Occipital lobe (tissue), 2 donors: ENCODE data around the gene ASIC2. TPM values are rescaled to one million over a fixed set of nuclear protein-coding genes. Genes with fewer than 3 reads are reported as not detected.

Experiments
- DNase-seq: peaks from one replicate; lab custom pipeline; 2025; lab: John Stamatoyannopoulos, UW
- total RNA-seq: library from RNA; depleted of rRNA; stranded (reverse); fragments of >200 nt; gene quantifications from one replicate; pipeline ENCODE4 v1.2.3, GENCODE V29; 2014

The ASIC2 gene
- total RNA-seq, result 13.1 TPM

GRCh38 chr17:33292981-33293867 lies at the start of gene ASIC2:
ASIC2 (minus strand) TSS chr17:33293295.
- peak; percentile 62 for DNase-seq

- DNase-seq, result no peak
These were observed 48.9 kb upstream of the ASIC2 start for GRCh38 chr17:33342025-33342424.

DNA sequence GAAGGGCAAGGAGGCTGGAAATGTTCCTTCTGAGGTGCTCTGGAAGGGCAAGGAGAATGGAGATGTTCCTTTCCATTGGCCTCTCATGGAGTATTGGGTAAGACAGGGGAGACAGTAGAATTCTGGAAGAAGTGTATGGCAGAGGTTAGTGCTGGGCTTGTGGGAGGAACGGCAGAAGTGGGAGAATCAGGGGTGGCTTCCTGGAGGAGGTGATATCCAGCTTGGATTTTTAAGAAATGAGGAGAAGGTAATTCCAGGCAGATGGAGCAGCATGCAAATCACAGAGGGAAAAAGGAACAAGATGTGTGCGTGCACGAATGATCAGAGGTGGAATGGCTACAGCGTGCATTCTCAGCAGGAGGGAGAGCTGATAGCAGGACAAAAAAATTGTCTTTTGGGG lies 45.1 kb upstream of the ASIC2 start:
- DNase-seq, result no peak

DNA sequence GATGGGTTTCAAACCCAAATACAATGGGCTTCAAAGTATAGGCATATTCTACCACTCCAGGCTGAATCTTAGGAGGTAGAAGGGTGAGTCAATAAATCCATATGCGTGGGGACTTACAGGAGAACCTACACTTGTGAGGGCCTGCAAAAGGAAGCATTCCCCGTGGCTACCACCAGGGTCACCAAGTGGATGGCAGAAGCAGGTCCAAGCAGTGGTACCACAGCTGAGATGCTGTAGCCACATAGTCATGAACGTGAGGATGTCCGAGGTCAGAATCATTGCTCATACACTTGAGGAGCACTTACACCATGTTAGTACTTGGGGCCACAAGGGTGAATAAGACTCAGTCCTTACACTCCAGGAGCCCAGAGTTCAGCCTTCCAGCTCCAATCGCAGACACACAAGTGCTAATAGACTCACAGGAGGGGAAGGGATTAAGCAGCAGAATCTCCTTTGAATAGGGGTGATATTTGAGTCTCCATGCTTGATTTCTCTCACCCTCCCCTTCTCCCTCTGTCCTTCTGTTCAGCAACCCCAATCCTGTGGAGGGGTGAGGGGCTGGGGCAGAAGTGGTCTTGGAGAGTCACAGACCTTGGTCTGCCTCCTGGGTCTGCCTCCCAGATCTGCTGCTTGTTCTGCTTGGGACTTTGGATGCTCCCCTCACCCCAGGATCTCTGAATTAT lies 42.5 kb upstream of the ASIC2 start:
- DNase-seq, result no peak

GRCh38 chr17:33334703-33335102 lies 41.6 kb upstream of the ASIC2 start:
- no peak for DNase-seq

GRCh38 chr17:33330877-33331276 lies 37.8 kb upstream of the ASIC2 start:
- DNase-seq, result no peak

- no peak for DNase-seq
These were observed 35.0 kb upstream of the ASIC2 start for GRCh38 chr17:33328129-33328528.

- DNase-seq, result no peak
These were observed 31.6 kb upstream of the ASIC2 start for GRCh38 chr17:33324736-33325135.

GRCh38 chr17:33322063-33322462 lies 29.0 kb upstream of the ASIC2 start:
- peak; percentile 23 for DNase-seq

- DNase-seq, result no peak
These were observed 25.1 kb upstream of the ASIC2 start for GRCh38 chr17:33318241-33318640.

GRCh38 chr17:33316746-33317145 lies 23.7 kb upstream of the ASIC2 start:
- DNase-seq, result no peak

GRCh38 chr17:33310296-33310695 lies 17.2 kb upstream of the ASIC2 start:
- DNase-seq, result no peak

- DNase-seq, result no peak
These were observed 10.2 kb upstream of the ASIC2 start for GRCh38 chr17:33303254-33303653.

DNA sequence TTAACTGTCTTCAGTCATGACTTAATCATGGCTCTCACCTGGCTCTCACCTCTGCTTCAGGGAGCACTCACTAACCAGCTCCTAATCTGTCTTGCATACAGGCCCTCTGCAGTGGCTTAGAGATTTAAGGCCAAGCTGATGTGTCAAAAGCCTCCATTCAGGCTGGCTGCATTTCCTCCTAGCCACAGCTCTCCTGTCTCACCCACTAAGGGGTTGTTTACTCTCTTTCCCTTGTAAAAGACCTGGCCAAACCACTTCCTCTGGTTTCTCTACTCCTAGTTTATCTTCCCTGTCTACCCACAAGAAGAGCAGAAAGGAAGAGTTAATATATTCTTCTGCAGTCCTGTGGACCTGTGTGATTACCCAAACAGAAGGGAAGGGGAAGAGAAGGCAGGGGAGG lies 9.3 kb upstream of the ASIC2 start:
- no peak for DNase-seq

GRCh38 chr17:33300241-33300640 lies 7.1 kb upstream of the ASIC2 start:
- DNase-seq, result no peak

- no peak for DNase-seq
These were observed 6.0 kb upstream of the ASIC2 start for GRCh38 chr17:33299115-33299514.

- DNase-seq, result no peak
These were observed 4.5 kb upstream of the ASIC2 start for GRCh38 chr17:33297643-33298042.

GRCh38 chr17:33294994-33295393 lies 1.9 kb upstream of the ASIC2 start:
- DNase-seq, result no peak

GRCh38 chr17:33292201-33292980 lies 704 bp downstream of the ASIC2 start:
- DNase-seq, result no peak

GRCh38 chr17:33291248-33292200 lies 1.6 kb downstream of the ASIC2 start:
- DNase-seq, result no peak

DNA sequence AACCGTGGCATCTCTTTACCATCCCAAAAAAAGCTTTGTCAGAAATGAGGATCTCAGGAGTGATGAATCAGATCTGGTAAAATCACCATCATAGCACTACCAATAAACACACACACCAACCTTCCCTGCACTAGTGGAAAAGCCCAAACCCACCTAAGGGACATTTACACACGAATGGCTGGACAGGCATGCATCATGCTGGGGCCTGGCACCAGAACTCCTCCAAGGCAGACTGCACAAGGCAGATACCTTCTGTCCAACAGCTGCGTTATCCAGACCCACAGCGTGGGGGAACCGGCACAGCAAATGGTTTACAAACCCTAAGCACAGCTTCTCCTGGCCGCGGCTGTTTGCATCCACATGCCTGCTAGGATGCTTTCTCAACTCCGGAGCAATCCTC lies 2.8 kb downstream of the ASIC2 start:
- no peak for DNase-seq
